HepG2 (cell line): ENCODE measurements around the gene GLB1L. TPM values are rescaled to one million over a fixed set of nuclear protein-coding genes. Genes with fewer than 3 reads are reported as not detected.
A peak's percentile ranks its signal among the peaks of the same experiment; 100 is the strongest.

Experiments
- ATAC-seq: fragments of 200-7000 bp; cut with Tn5 transposase; 3 replicates; pipeline ENCODE4 v1.9.1; 2020; ENCODE audit warnings: mild to moderate bottlenecking, moderate library complexity
- BruUV-seq: library from RNA; stranded (reverse); fragments of 400-500 nt; replicated peaks from 2 replicates; lab custom pipeline; 2021; lab: Mats Ljungman, UMichigan
- CTCF ChIA-PET: fragments of 300-600 bp; formaldehyde crosslinking; extraction: SDS; loops from one replicate; lab custom pipeline; 2021; ENCODE audit warnings: low total read pairs, inconsistent platforms, low intra/inter-chr PET ratio; lab: Yijun Ruan, JAX
- POLR2A ChIA-PET: fragments of 350-600 bp; sonication (Branson Sonifier 250); formaldehyde crosslinking; loops from one replicate; lab custom pipeline; 2020; ENCODE audit warnings: antibody characterized with exemption, inconsistent platforms; lab: Yijun Ruan, JAX
- DNase-seq: peaks from one replicate; pipeline ENCODE4 v3.0.0-alpha.2; 2015; ENCODE audit warnings: low spot score
- FAIRE-seq: peaks from 3 replicates; lab custom pipeline; 2011; peaks lifted over from hg19 to GRCh38; lab: Jason Lieb, UNC
- H2AFZ ChIP-seq: one replicate; pipeline ENCODE4 v1.6.1; 2011; ENCODE audit warnings: low read length, inconsistent platforms
- H3K27ac ChIP-seq: fragments of 300-600 bp; 3 replicates; pipeline ENCODE4 v1.8.0; 2011; ENCODE audit warnings: mixed run types, mild to moderate bottlenecking, mixed read lengths, low read length, inconsistent platforms; ENCODE audit not compliant: insufficient read depth; ENCODE audit errors: extremely low read length
- H3K27me3 ChIP-seq, 2 experiments: fragments of 200-600 bp in 1 of 2; 2 replicates in 1 of 2; 3 replicates in 1 of 2; pipeline versions ENCODE4 v1.6.0 to v1.8.0; 2011; ENCODE audit warnings: low read length in 2 of 2, mild to moderate bottlenecking in 2 of 2, moderate library complexity in 2 of 2, inconsistent platforms in 1 of 2; ENCODE audit not compliant: insufficient read depth in 2 of 2, control insufficient read depth in 1 of 2
- H3K36me3 ChIP-seq, 2 experiments: fragments of 200-600 bp in 1 of 2; replicated peaks in 1 of 2; 2 replicates in 1 of 2; 3 replicates in 1 of 2; pipeline versions ENCODE4 v1.5.1 to v1.8.0; 2011; ENCODE audit warnings: low read length in 2 of 2, inconsistent platforms in 1 of 2; ENCODE audit not compliant: insufficient read depth in 2 of 2, control insufficient read depth in 1 of 2
- H3K4me1 ChIP-seq: 2 replicates; pipeline ENCODE4 v1.5.1; 2012; ENCODE audit warnings: low read length, inconsistent platforms; ENCODE audit not compliant: insufficient read depth
- H3K4me2 ChIP-seq: 2 replicates; pipeline ENCODE4 v1.6.0; 2011; ENCODE audit warnings: low read depth, low read length, inconsistent platforms
- H3K4me3 ChIP-seq, 3 experiments: fragments of 200-600 bp in 1 of 3; sonication (generic), shearing (Covaris generic) in 1 of 3; replicated peaks in 1 of 3; 2 replicates each; pipeline ENCODE4 v1.5.1; 2011 to 2016; ENCODE audit warnings: low read length in 3 of 3, inconsistent platforms in 2 of 3, low read depth in 2 of 3, mild to moderate bottlenecking in 2 of 3, control low read depth in 1 of 3, mixed read lengths in 1 of 3; ENCODE audit not compliant: insufficient read depth in 1 of 3
- H3K79me2 ChIP-seq: one replicate; pipeline ENCODE4 v1.6.1; 2011; ENCODE audit warnings: low read length, inconsistent platforms; ENCODE audit not compliant: insufficient read depth
- H3K9ac ChIP-seq: 2 replicates; pipeline ENCODE4 v1.6.0; 2011; ENCODE audit warnings: mild to moderate bottlenecking, low read depth, low read length, inconsistent platforms; ENCODE audit not compliant: insufficient read depth
- H3K9me3 ChIP-seq: 2 replicates; pipeline ENCODE4 v1.5.1; 2012; ENCODE audit warnings: mild to moderate bottlenecking, low read length
- H4K20me1 ChIP-seq: 2 replicates; pipeline ENCODE4 v1.6.0; 2011; ENCODE audit warnings: inconsistent platforms, mild to moderate bottlenecking, low read length, moderate library complexity; ENCODE audit not compliant: insufficient read depth
- KLF15 ChIP-seq: sonication (generic); formaldehyde crosslinking; IDR thresholded peaks from 2 replicates; pipeline ENCODE4 v1.8.1; 2023; ENCODE audit warnings: borderline replicate concordance, mild to moderate bottlenecking, inconsistent platforms, missing genetic modification reagents, mixed read lengths
- MYC ChIP-seq: sonication (generic); formaldehyde crosslinking; IDR thresholded peaks from 2 replicates; pipeline ENCODE4 v1.9.0; 2021; ENCODE audit warnings: missing genetic modification reagents, borderline replicate concordance
- SP4 ChIP-seq: sonication (generic); formaldehyde crosslinking; IDR thresholded peaks from 2 replicates; pipeline ENCODE4 v1.8.1; 2023; ENCODE audit warnings: mild to moderate bottlenecking, missing genetic modification reagents
- ZNF205 ChIP-seq: IDR thresholded peaks from 2 replicates; pipeline ENCODE4 v1.6.1; 2018; ENCODE audit warnings: missing biosample characterization, missing genetic modification reagents
- ZNF720 ChIP-seq: sonication (generic); formaldehyde crosslinking; IDR thresholded peaks from 2 replicates; pipeline ENCODE4 v1.4.0; 2020; ENCODE audit warnings: missing genetic modification reagents
- ZNF766 ChIP-seq: sonication (generic); formaldehyde crosslinking; IDR thresholded peaks from 2 replicates; pipeline ENCODE4 v1.5.0; 2020; ENCODE audit warnings: missing genetic modification reagents, borderline replicate concordance
- WGBS: methylation state at CpG from one replicate; pipeline ENCODE4 v1.1.6; 2017; ENCODE audit warnings: low lambda C conversion rate; 5-methylcytosine and 5-hydroxymethylcytosine counted together
- in situ Hi-C: cut with HindIII; loops from 2 replicates; pipeline ENCODE4 v1.10.0; 2017; ENCODE audit warnings: low pct_unique_long_range_greater_than_20kb; ENCODE audit not compliant: extremely low pct_ligation_motif_present
- intact Hi-C: fragments of 100-400 bp; cut with micrococcal nuclease; formaldehyde crosslinking; loops from one replicate; pipeline ENCODE4 v1.10.0; 2022; ENCODE audit not compliant: unreplicated experiment
- polyA plus RNA-seq, 8 experiments: library from polyadenylated mRNA; depleted of rRNA in 3 of 8; stranded (reverse) in 7 of 8; unstranded in 1 of 8; fragments of >200 nt; fragmentation: Illumina TruSeq in 4 of 8; extraction: Trizol in 4 of 8; gene quantifications; 2 replicates each; pipeline versions ENCODE4 v1.2.1 to v1.2.3, GENCODE V29; 2011 to 2016; ENCODE audit warnings: low read depth in 4 of 8, missing spikeins in 1 of 8, mixed read lengths in 1 of 8; ENCODE audit not compliant: insufficient read depth in 1 of 8
- total RNA-seq, 5 experiments: library from RNA; depleted of rRNA; stranded (reverse); fragments of >200 nt; fragmentation: Illumina TruSeq; extraction: Trizol; gene quantifications; 2 replicates each; pipeline ENCODE4 v1.2.3, GENCODE V29; 2016; ENCODE audit warnings: low read depth in 1 of 5
- TF ChIP-seq, protein P1 (sequence below): sonication (generic); formaldehyde crosslinking; IDR thresholded peaks from 2 replicates; pipeline ENCODE4 v1.9.0; 2022; ENCODE audit warnings: missing genetic modification reagents, mild to moderate bottlenecking, borderline replicate concordance
- TF ChIP-seq, protein P2 (sequence below): sonication (generic); formaldehyde crosslinking; IDR thresholded peaks from 2 replicates; pipeline ENCODE4 v1.5.1; 2020; ENCODE audit warnings: mild to moderate bottlenecking, missing genetic modification reagents, moderate library complexity

The GLB1L gene
- total and polyA plus RNA-seq, 2 of the 13 experiments (the other 11 are each of a cell fraction or from before 2014, with no cell fraction given), result 6.8 to 7.3 TPM

- no peak overlapping the region for H3K4me3 ChIP-seq
- CTCF ChIA-PET, result no interaction called here
- H3K9me3 ChIP-seq, result no peaks in the 10 kb centered on the region
- no peaks in the 10 kb centered on the region; a peak in 1 of 5 replicates for H3K27me3 ChIP-seq
- intact Hi-C loops, result no loop called here
- H3K9ac ChIP-seq, result no peak overlapping the region
- in situ Hi-C loops, result no loop called here
- H3K79me2 ChIP-seq, result peaks cover 32% of the 10 kb centered on the region
- FAIRE-seq (no peak), DNase-seq (no peak), ATAC-seq (no peak)
- BruUV-seq, result no TSS peak
- POLR2A ChIA-PET, result no interaction called here
- no peak for TF ChIP-seq ZNF766 (CRISPR knock-in tag)
- TF ChIP-seq, protein P1, sequence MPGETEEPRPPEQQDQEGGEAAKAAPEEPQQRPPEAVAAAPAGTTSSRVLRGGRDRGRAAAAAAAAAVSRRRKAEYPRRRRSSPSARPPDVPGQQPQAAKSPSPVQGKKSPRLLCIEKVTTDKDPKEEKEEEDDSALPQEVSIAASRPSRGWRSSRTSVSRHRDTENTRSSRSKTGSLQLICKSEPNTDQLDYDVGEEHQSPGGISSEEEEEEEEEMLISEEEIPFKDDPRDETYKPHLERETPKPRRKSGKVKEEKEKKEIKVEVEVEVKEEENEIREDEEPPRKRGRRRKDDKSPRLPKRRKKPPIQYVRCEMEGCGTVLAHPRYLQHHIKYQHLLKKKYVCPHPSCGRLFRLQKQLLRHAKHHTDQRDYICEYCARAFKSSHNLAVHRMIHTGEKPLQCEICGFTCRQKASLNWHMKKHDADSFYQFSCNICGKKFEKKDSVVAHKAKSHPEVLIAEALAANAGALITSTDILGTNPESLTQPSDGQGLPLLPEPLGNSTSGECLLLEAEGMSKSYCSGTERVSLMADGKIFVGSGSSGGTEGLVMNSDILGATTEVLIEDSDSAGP (CRISPR knock-in tag), result 0 out of 2 replicates have a peak, but pooled peaks have one; percentile 30
- no peak for TF ChIP-seq ZNF205 (CRISPR knock-in tag)
- H3K36me3 ChIP-seq, result peaks cover 35 to 64% of the 10 kb centered on the region in 2 experiments
- no peak overlapping the region for H3K27ac ChIP-seq
- no peak overlapping the region for H3K4me2 ChIP-seq
- no peak overlapping the region for H2AFZ ChIP-seq
- 94% methylated on average over 3 of the region's 3 CpGs for WGBS
- peaks cover 17% of the 10 kb centered on the region for H3K4me1 ChIP-seq
- no peaks in the 10 kb centered on the region for H4K20me1 ChIP-seq
Measured at GRCh38 chr2:219225350-219225749, 19.9 kb downstream of the GLB1L start.

- H3K4me1 ChIP-seq, result peaks cover 21% of the 10 kb centered on the region
- H2AFZ ChIP-seq, result no peak overlapping the region
- ChIA-PET POLR2A (no interaction called here), CTCF (no interaction called here)
- intact Hi-C loops (no loop called here), in situ Hi-C loops (no loop called here)
- H4K20me1 ChIP-seq, result no peaks in the 10 kb centered on the region
- WGBS, result 96% methylated on average over 28 of the region's 31 CpGs
- H3K27ac ChIP-seq, result no peak overlapping the region
- H3K9me3 ChIP-seq, result no peaks in the 10 kb centered on the region
- no peaks in the 10 kb centered on the region; a peak in 1 of 5 replicates for H3K27me3 ChIP-seq
- H3K4me3 ChIP-seq, result no peak overlapping the region
- FAIRE-seq (no peak), DNase-seq (no peak), ATAC-seq (no peak)
- peaks cover 39 to 68% of the 10 kb centered on the region in 2 experiments for H3K36me3 ChIP-seq
- peaks cover 25% of the 10 kb centered on the region for H3K79me2 ChIP-seq
- BruUV-seq, result no TSS peak
- H3K4me2 ChIP-seq, result no peak overlapping the region
- no peak overlapping the region for H3K9ac ChIP-seq
- TF ChIP-seq ZNF720 (CRISPR knock-in tag) (no peak), KLF15 (CRISPR knock-in tag) (no peak), SP4 (CRISPR knock-in tag) (no peak), MYC (0 out of 2 replicates have a peak, but pooled peaks have one; percentile 2)
- TF ChIP-seq, protein P2, sequence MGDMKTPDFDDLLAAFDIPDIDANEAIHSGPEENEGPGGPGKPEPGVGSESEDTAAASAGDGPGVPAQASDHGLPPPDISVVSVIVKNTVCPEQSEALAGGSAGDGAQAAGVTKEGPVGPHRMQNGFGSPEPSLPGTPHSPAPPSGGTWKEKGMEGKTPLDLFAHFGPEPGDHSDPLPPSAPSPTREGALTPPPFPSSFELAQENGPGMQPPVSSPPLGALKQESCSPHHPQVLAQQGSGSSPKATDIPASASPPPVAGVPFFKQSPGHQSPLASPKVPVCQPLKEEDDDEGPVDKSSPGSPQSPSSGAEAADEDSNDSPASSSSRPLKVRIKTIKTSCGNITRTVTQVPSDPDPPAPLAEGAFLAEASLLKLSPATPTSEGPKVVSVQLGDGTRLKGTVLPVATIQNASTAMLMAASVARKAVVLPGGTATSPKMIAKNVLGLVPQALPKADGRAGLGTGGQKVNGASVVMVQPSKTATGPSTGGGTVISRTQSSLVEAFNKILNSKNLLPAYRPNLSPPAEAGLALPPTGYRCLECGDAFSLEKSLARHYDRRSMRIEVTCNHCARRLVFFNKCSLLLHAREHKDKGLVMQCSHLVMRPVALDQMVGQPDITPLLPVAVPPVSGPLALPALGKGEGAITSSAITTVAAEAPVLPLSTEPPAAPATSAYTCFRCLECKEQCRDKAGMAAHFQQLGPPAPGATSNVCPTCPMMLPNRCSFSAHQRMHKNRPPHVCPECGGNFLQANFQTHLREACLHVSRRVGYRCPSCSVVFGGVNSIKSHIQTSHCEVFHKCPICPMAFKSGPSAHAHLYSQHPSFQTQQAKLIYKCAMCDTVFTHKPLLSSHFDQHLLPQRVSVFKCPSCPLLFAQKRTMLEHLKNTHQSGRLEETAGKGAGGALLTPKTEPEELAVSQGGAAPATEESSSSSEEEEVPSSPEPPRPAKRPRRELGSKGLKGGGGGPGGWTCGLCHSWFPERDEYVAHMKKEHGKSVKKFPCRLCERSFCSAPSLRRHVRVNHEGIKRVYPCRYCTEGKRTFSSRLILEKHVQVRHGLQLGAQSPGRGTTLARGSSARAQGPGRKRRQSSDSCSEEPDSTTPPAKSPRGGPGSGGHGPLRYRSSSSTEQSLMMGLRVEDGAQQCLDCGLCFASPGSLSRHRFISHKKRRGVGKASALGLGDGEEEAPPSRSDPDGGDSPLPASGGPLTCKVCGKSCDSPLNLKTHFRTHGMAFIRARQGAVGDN (CRISPR knock-in tag), result peak; percentile 36
- TF ChIP-seq, protein P1 (CRISPR knock-in tag), result peak; percentile 35; the same call in 1 of the 2 replicates
Measured at GRCh38 chr2:219223831-219224610, 21.2 kb downstream of the GLB1L start.
